ENCODE measurements around the gene PIK3CG.

- TF ChIP-seq SUZ12 (IDR thresholded peaks at IDR 0.05; ENCODE audit: extremely low read depth, insufficient read depth, insufficient read length) (no peak), YY1 (IDR thresholded peaks at IDR 0.05; ENCODE audit: insufficient read depth, insufficient read length) (no peak)
These were observed 87.0 kb downstream of the PIK3CG start for GRCh38 chr7:106952001-106952657.

Data from NT2/D1 (cell line).